GM19467 (cell line): ENCODE data around the gene FBXL13.
"Not testable (repeated sequence)": the region's sequence is repeated elsewhere in the genome, so short reads cannot be mapped to it uniquely, and the experiment has no call there.

Experiments used
- ATAC-seq: cut with Tn5 transposase; IDR thresholded peaks from one replicate; pipeline ENCODE4 v1.9.1; 2021; ENCODE audit warnings: mild to moderate bottlenecking, moderate library complexity; ENCODE audit not compliant: unreplicated experiment

Gene FBXL13

GRCh38 chr7:102832674-102833073 lies 241.9 kb downstream of the FBXL13 start:
- no peak for ATAC-seq

GRCh38 chr7:102830197-102830596 lies 244.4 kb downstream of the FBXL13 start:
- ATAC-seq, result no peak

GRCh38 chr7:102829075-102829474 lies 245.5 kb downstream of the FBXL13 start:
- no peak for ATAC-seq

GRCh38 chr7:102828286-102828685 lies 246.3 kb downstream of the FBXL13 start:
- ATAC-seq, result no peak

- no peak for ATAC-seq
These were observed 251.0 kb downstream of the FBXL13 start for GRCh38 chr7:102823390-102824119.

GRCh38 chr7:102821994-102822747 lies 252.4 kb downstream of the FBXL13 start:
- no peak for ATAC-seq

GRCh38 chr7:102819151-102819550 lies 255.4 kb downstream of the FBXL13 start:
- ATAC-seq, result no peak

- ATAC-seq, result no peak
These were observed 256.7 kb downstream of the FBXL13 start for GRCh38 chr7:102817616-102818573.

- no peak for ATAC-seq
These were observed 260.5 kb downstream of the FBXL13 start for GRCh38 chr7:102814025-102814471.

- no peak for ATAC-seq
These were observed 261.2 kb downstream of the FBXL13 start for GRCh38 chr7:102813191-102814024.

- ATAC-seq, result no peak
These were observed 262.5 kb downstream of the FBXL13 start for GRCh38 chr7:102811942-102812678.

- no peak for ATAC-seq
These were observed 263.7 kb downstream of the FBXL13 start for GRCh38 chr7:102810916-102811315.

GRCh38 chr7:102806613-102807012 lies 268.0 kb downstream of the FBXL13 start:
- ATAC-seq, result no peak

- ATAC-seq, result not testable (repeated sequence)
These were observed 278.5 kb downstream of the FBXL13 start for GRCh38 chr7:102795987-102796595.

GRCh38 chr7:102794567-102794966 lies 280.0 kb downstream of the FBXL13 start:
- ATAC-seq, result not testable (repeated sequence)

GRCh38 chr7:102791831-102792230 lies 282.8 kb downstream of the FBXL13 start:
- ATAC-seq, result not testable (repeated sequence)

- ATAC-seq, result not testable (repeated sequence)
These were observed 283.2 kb downstream of the FBXL13 start for GRCh38 chr7:102791367-102791766.

- not testable (repeated sequence) for ATAC-seq
These were observed 284.1 kb downstream of the FBXL13 start for GRCh38 chr7:102790364-102791100.
